ENCODE data around the gene DENND1B. TPM values are rescaled to one million over a fixed set of nuclear protein-coding genes. Genes with fewer than 3 reads are reported as not detected.
A peak's percentile ranks its signal among the peaks of the same experiment; 100 is the strongest.

DENND1B gene
- total and polyA plus RNA-seq, 2 experiments from 2014 or later = 9.2 to 21.3 TPM

DNA sequence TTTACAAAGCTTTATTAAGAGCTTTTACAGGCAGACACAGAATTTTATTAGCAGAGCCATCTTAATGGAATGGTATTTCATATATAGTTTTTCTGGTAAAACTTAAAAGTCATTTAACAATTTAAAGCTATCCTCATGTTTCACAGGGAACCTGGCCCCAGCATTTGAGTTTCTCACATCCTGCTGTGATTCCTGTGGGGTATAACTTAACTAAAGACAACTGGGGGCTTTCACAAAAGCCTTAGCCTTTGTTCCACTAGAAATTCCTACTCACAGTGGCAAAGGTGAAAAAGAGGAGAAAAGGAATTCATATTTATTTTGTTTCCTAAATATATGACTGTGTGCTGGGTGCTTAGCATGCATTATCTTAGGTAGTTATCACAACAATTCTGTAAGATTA, 233.9 kb downstream of the DENND1B start:
- no peaks in the 10 kb centered on the region for H3K4me1 ChIP-seq (ENCODE audit: insufficient read depth)
- no peaks in the 10 kb centered on the region for H4K20me1 ChIP-seq (ENCODE audit: insufficient read depth)
- H3K9me2 ChIP-seq (ENCODE audit: insufficient read depth) = no peaks in the 10 kb centered on the region
- no peaks in the 10 kb centered on the region for H3F3A ChIP-seq (ENCODE audit: insufficient read depth)
- DNase-seq = no peak
- peaks cover 9% of the 10 kb centered on the region; the same call in 1 of the 2 replicates for H3K36me3 ChIP-seq (ENCODE audit: low read depth)
- no peak overlapping the region for H3K4me2 ChIP-seq (ENCODE audit: unreplicated experiment)
- H3K9me3 ChIP-seq (ENCODE audit: low read depth) = no peaks in the 10 kb centered on the region
- no peaks in the 10 kb centered on the region for H3K27me3 ChIP-seq (replicated peaks; ENCODE audit: insufficient read depth)
- in situ Hi-C loops (cut with MboI) = no loop called here
- no peak overlapping the region for H3K9ac ChIP-seq
- H2AFZ ChIP-seq = no peak overlapping the region
- TF ChIP-seq EZH2phosphoT487 (IDR thresholded peaks at IDR 0.05; ENCODE audit: insufficient read depth, low read depth) = no peak
- TF ChIP-seq EZH2 (IDR thresholded peaks at IDR 0.05; ENCODE audit: insufficient read depth, poor library complexity, severe bottlenecking) = no peak
- H3K27ac ChIP-seq = no peak overlapping the region
- H3K4me3 ChIP-seq = no peak overlapping the region
- H3K79me2 ChIP-seq (ENCODE audit: insufficient read depth) = no peaks in the 10 kb centered on the region

DNA sequence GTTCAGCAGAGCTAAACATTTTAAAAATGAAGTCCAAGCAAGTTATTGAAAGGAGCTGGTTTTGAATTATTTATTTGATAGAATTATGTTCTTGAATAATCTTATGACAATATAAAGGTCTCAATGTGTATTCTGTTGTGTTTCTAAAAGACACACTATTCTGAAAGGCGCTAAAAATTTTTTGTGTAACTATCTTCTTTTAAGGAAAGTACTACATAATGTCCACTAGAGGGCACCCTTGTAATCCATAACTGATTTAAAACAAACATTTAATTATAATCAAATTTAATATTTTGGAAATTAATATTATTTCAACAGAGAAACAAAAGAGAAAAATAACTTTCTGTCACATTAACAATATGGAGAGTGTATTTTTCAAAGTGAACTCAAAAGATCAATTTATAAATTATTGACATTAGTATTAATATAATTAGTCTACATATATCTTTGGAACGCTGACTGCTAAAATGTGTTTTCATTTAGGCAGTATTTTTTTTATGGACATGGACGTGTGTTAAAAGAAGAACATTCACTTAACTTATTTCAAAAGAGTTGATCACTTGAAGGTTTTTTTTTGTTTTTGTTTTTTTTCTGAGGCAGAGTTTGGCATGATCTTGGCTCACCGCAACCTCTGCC, 248.4 kb downstream of the DENND1B start:
- peak; percentile 66 for DNase-seq
- H3F3A ChIP-seq (ENCODE audit: insufficient read depth) = 0 out of 2 replicates have a peak, but pooled peaks cover 5% of the 10 kb centered on the region
- H3K9me2 ChIP-seq (ENCODE audit: insufficient read depth) = no peaks in the 10 kb centered on the region
- H3K9ac ChIP-seq = no peak overlapping the region
- no peaks in the 10 kb centered on the region for H3K36me3 ChIP-seq (ENCODE audit: low read depth)
- no peaks in the 10 kb centered on the region for H3K27me3 ChIP-seq (replicated peaks; ENCODE audit: insufficient read depth)
- WGBS, 2 experiments (ENCODE audit: low coverage in 1 of 2, low lambda C conversion rate in 2 of 2, missing lambda C conversion rate in 2 of 2) = 50 to 54% methylated on average over 4 of the region's 4 CpGs
- no peak overlapping the region for H3K4me2 ChIP-seq (ENCODE audit: unreplicated experiment)
- in situ Hi-C loops (cut with MboI) = no loop called here
- H3K27ac ChIP-seq = no peak overlapping the region
- no peaks in the 10 kb centered on the region for H3K79me2 ChIP-seq (ENCODE audit: insufficient read depth)
- no peak overlapping the region for H3K4me3 ChIP-seq
- no peaks in the 10 kb centered on the region for H3K4me1 ChIP-seq (ENCODE audit: insufficient read depth)
- H2AFZ ChIP-seq = no peak overlapping the region
- TF ChIP-seq EZH2phosphoT487 (IDR thresholded peaks at IDR 0.05; ENCODE audit: insufficient read depth, low read depth) (no peak), EZH2 (IDR thresholded peaks at IDR 0.05; ENCODE audit: insufficient read depth, poor library complexity, severe bottlenecking) (no peak)
- H3K9me3 ChIP-seq (ENCODE audit: low read depth) = no peaks in the 10 kb centered on the region
- no peaks in the 10 kb centered on the region for H4K20me1 ChIP-seq (ENCODE audit: insufficient read depth)

DNA sequence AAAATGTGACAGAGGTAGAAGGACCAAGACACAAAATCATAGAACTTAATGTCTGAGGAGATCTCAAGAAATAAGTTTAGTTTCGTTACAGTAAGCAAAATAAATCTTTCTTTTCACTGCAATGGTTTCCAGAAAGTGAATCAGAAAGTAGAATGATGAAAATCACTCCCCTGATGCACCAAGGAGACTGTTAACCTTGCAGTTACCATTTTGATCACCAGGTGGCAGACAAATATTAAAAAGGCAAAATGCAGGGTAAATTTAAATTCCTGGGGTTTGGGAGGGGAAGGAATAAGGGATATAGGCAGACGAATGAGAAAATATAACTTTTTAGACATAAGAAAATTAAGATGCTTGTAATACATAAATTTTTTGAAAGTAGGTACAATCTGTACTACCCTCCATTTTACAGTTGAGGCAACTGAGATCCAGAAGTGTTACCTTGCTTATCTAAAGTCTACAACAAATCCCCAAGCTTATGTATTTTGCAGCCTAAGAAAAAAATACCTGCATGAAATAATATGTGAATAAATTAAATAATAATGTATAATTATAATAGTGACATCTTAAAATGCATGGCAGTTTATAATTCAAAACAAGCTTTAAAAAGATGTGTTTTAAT, 254.1 kb downstream of the DENND1B start:
- Histone ChIP-seq H3K9me3 (ENCODE audit: low read depth) (no peaks in the 10 kb centered on the region), H3K27ac (no peak overlapping the region), H3K27me3 (replicated peaks; ENCODE audit: insufficient read depth) (no peaks in the 10 kb centered on the region), H3K36me3 (ENCODE audit: low read depth) (no peaks in the 10 kb centered on the region), H3K9ac (no peak overlapping the region), H3K4me3 (no peak overlapping the region), H2AFZ (no peak overlapping the region), H3K4me1 (ENCODE audit: insufficient read depth) (no peaks in the 10 kb centered on the region), H4K20me1 (ENCODE audit: insufficient read depth) (no peaks in the 10 kb centered on the region), H3F3A (ENCODE audit: insufficient read depth) (no peaks in the 10 kb centered on the region), H3K79me2 (ENCODE audit: insufficient read depth) (no peaks in the 10 kb centered on the region), H3K9me2 (ENCODE audit: insufficient read depth) (no peaks in the 10 kb centered on the region), H3K4me2 (ENCODE audit: unreplicated experiment) (no peak overlapping the region)
- DNase-seq = peak; percentile 65
- WGBS, 2 experiments (ENCODE audit: low coverage in 1 of 2, low lambda C conversion rate in 2 of 2, missing lambda C conversion rate in 2 of 2) = 8 to 21% methylated on average over 2 of the region's 2 CpGs
- in situ Hi-C loops (cut with MboI) = loop anchor here (25.0 kb wide), 1 partner anchor 1166 kb away; no protein-coding TSS in a partner anchor
- no peak for TF ChIP-seq EZH2 (IDR thresholded peaks at IDR 0.05; ENCODE audit: insufficient read depth, poor library complexity, severe bottlenecking)
- no peak for TF ChIP-seq EZH2phosphoT487 (IDR thresholded peaks at IDR 0.05; ENCODE audit: insufficient read depth, low read depth)

DNA sequence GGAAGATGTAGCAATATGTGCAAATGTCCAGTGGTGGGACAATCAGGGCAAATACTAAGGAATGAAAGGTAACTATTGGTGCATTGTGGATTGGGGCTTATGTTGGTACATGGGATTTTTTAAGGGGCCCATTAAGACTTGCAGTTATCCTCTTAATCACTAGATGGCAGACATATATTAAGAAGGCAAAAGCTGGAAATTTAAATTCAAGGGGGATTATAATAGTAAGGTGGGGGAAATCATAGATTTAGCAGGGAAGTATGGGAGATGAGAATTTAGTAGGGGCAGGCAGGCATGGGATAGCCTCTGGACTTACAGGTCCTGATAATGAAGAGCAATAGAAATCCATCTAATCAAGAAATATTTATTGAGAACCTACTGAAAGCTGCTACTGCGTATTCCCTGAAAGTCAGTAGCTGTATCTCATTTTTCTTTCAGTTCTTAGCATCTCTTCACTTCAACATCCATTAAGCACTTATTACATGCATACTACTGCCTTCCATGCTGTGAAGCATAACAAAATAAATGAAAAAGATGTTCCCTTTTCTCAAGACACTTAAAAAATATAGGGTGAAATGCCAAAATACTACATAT, 255.4 kb downstream of the DENND1B start:
- TF ChIP-seq EZH2 (IDR thresholded peaks at IDR 0.05; ENCODE audit: insufficient read depth, poor library complexity, severe bottlenecking) = no peak
- no peak for TF ChIP-seq EZH2phosphoT487 (IDR thresholded peaks at IDR 0.05; ENCODE audit: insufficient read depth, low read depth)
- H3K9ac ChIP-seq = no peak overlapping the region
- H3K36me3 ChIP-seq (ENCODE audit: low read depth) = no peaks in the 10 kb centered on the region
- H3K79me2 ChIP-seq (ENCODE audit: insufficient read depth) = no peaks in the 10 kb centered on the region
- H4K20me1 ChIP-seq (ENCODE audit: insufficient read depth) = no peaks in the 10 kb centered on the region
- no peak overlapping the region for H3K4me2 ChIP-seq (ENCODE audit: unreplicated experiment)
- H3K9me2 ChIP-seq (ENCODE audit: insufficient read depth) = no peaks in the 10 kb centered on the region
- no peak overlapping the region for H3K4me3 ChIP-seq
- WGBS, 2 experiments (ENCODE audit: low coverage in 1 of 2, low lambda C conversion rate in 2 of 2, missing lambda C conversion rate in 2 of 2) = 100% methylated on average over 1 of the region's 1 CpG
- H3F3A ChIP-seq (ENCODE audit: insufficient read depth) = no peaks in the 10 kb centered on the region
- H3K27ac ChIP-seq = no peak overlapping the region
- H2AFZ ChIP-seq = no peak overlapping the region
- no peaks in the 10 kb centered on the region for H3K27me3 ChIP-seq (replicated peaks; ENCODE audit: insufficient read depth)
- H3K4me1 ChIP-seq (ENCODE audit: insufficient read depth) = no peaks in the 10 kb centered on the region
- in situ Hi-C loops (cut with MboI) = loop anchor here (25.0 kb wide), 1 partner anchor 1167 kb away; no protein-coding TSS in a partner anchor
- peak; percentile 53 for DNase-seq
- H3K9me3 ChIP-seq (ENCODE audit: low read depth) = no peaks in the 10 kb centered on the region
